GM13977 (cell line): ENCODE results near the gene CEMIP.

Experiments
- DNase-seq: peaks from one replicate; pipeline ENCODE4 v3.0.0; 2012; ENCODE audit warnings: low spot score
- in situ Hi-C: fragments of 300-500 bp; cut with MboI; formaldehyde crosslinking; loops from one replicate; pipeline ENCODE4 v1.12.0; 2022; ENCODE audit warnings: low sequenced_read_pairs, low pct_unique_long_range_greater_than_20kb, mixed read lengths, inconsistent platforms; ENCODE audit not compliant: unreplicated experiment
- TF ChIP-seq, protein P1 (sequence below): IDR thresholded peaks from 2 replicates; pipeline ENCODE4 v1.5.1; 2012; ENCODE audit warnings: mild to moderate bottlenecking, control low read depth; ENCODE audit not compliant: insufficient read depth; ENCODE audit errors: extremely low read depth, missing control alignments

Gene CEMIP

DNA sequence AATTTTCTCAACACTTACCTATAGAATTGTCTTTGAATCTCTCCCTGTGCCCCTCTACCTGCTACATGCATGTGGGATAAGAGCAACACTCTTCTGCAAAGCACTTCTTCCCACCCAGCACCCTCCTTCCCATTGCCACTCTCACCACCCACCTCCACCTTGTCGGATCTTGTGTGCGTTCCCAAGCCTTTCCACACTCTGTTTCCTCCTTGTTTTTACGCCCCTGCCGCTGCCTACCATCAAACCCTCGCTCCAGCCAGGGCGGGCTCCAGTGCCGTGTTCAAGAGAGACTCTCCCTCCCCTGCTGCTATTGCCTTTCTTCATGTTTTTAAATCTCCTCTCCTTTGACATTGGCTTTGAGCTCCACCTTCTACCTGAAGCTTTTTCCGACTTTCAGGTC is 43.8 kb upstream of the CEMIP start:
- in situ Hi-C loops: no loop called here
- TF ChIP-seq, protein P1, sequence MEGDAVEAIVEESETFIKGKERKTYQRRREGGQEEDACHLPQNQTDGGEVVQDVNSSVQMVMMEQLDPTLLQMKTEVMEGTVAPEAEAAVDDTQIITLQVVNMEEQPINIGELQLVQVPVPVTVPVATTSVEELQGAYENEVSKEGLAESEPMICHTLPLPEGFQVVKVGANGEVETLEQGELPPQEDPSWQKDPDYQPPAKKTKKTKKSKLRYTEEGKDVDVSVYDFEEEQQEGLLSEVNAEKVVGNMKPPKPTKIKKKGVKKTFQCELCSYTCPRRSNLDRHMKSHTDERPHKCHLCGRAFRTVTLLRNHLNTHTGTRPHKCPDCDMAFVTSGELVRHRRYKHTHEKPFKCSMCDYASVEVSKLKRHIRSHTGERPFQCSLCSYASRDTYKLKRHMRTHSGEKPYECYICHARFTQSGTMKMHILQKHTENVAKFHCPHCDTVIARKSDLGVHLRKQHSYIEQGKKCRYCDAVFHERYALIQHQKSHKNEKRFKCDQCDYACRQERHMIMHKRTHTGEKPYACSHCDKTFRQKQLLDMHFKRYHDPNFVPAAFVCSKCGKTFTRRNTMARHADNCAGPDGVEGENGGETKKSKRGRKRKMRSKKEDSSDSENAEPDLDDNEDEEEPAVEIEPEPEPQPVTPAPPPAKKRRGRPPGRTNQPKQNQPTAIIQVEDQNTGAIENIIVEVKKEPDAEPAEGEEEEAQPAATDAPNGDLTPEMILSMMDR: no peak
- no peak for DNase-seq

DNA sequence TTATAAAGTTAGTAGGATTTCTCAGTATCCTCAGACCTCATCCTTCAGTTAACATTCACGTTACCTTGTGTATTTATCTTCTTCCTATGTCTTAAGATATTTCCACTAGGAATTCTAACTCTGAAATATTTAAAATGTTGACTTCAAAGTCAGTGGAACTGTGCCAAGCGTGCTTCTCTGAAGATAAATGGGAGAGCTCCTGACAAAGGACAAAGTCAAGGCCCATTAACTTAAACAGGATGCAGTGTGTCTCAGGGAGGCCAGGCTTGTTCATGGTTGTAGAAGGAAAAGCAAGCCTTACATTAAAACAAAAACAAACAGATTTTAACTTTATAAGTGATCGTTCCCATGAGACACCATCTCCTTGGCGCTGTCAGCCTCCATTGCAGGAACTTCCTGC is 42.6 kb upstream of the CEMIP start:
- DNase-seq: no peak
- TF ChIP-seq, protein P1: no peak

DNA sequence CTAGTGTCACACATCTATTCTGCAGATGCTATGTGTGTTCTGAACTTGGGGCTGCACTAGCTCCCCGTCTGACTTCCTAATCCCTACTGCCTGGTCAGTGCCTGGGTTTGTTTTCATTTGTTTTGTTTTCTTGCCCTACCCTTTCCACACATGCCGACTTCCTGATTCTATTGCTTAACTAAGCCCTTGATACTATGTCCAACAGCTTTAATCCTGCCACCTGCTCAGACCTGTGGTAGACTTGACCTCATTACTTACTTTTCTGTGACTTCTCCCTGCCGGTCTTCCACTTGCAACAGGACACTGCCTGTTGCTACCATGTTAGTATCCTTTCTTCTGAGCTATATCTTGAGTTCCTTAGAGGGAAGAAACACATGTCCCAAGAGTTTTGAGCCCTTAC is 39.3 kb upstream of the CEMIP start:
- TF ChIP-seq, protein P1: no peak
- in situ Hi-C loops: no loop called here
- DNase-seq: no peak

More for the DNA sequence above, 42.6 kb upstream of the CEMIP start:
- in situ Hi-C loops: no loop called here

DNA sequence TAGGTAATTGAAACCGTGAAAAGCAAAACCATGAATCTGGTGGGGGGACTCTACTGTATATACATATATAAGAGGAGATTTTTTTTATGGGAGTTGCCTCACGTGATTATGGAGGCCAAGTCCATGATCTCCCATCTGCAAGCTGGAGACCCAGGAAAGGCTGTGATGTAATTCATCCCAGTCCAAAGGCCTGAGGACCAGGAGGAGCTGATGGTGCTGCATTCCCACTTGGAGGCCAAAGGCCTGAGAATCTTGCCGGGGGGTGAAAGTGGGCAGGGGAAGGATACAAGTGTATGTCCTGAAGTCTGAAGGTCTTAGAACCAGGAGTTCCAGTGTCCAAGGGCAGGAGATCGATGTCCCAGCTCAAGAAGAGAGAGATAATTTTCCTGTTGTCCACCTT is 37.1 kb upstream of the CEMIP start:
- TF ChIP-seq, protein P1: no peak
- in situ Hi-C loops: no loop called here
- no peak for DNase-seq

DNA sequence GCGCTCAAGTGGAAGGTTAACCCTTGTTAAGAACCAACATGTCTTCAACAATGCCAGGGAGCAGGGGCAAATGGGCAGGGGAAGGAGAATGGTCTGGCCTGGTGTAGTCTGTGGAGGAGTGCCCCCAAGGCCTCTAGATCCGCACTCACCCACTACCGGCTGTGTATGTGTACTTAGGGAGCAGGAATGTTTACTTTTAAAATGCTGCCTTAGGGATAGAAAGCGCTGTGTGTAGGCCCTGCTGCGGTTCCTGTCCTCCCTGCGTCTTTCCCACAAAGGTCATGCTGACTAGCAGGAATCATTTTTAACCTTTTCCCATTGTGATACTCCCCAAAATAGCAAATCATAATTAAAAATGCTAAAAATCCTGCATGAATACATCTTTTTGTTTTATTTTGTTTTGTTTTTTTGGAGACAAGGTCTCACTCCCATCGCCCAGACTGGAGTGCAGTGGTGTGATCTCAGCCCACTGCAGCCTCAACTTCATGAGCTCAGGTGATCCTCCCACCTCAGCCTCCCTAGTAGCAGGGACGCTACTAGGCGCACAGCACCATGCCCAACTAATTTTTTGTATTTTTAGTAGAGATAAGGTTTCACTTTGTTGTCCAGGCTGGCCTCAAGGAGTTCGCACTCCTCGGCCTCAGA is 35.9 kb upstream of the CEMIP start:
- in situ Hi-C loops: no loop called here
- TF ChIP-seq, protein P1: no peak
- DNase-seq: no peak

DNA sequence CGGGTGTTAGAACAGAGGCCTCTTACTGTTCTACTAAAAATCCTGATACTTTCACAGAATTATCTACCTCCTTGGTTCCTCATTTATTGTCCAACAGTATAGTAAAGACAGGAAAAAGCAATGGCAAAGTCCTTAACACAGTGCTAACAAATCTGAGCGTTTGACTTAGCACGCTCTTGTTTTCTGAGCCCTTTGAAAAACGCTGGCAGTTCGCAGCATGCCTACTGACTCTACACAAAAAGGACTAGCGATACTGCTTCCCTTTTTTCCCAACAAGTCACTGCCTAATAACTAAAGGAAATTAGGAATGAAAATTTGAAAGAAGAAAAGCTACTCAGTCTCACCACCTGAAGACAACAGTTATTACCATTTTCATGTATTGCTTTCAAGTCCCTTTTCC is 34.8 kb upstream of the CEMIP start:
- in situ Hi-C loops: no loop called here
- DNase-seq: no peak
- TF ChIP-seq, protein P1: no peak
